Activated T-cell treated with anti-CD3 and anti-CD28 coated beads, Interleukin-2, amount 50 U/mL, for 72 hours (primary cell): Measurements from ENCODE around the gene HCN3. TPM values are rescaled to one million over a fixed set of nuclear protein-coding genes. Genes with fewer than 3 reads are reported as not detected.

Source experiments
- ATAC-seq, 2 donors: fragments of 150-1000 bp; cut with Tn5 transposase; replicated peaks in 1 of 2; 2 replicates each; pipeline ENCODE4 v1.10.0; 2021; ENCODE audit warnings: moderate library complexity in 2 of 2, mild to moderate bottlenecking in 1 of 2
- DNase-seq, 2 donors: peaks; one replicate each; pipeline ENCODE4 v3.0.0; 2021 to 2022; ENCODE audit warnings: mixed read lengths in 1 of 2
- H3K27ac Mint-ChIP-seq: one replicate; pipeline ENCODE4 v1.8.0; 2022; ENCODE audit warnings: mild to moderate bottlenecking, moderate library complexity, mixed read lengths
- H3K27me3 Mint-ChIP-seq: one replicate; pipeline ENCODE4 v1.8.0; 2022; ENCODE audit warnings: low read depth, mixed read lengths
- H3K36me3 Mint-ChIP-seq, 2 donors: one replicate each; pipeline ENCODE4 v1.8.0; 2022; ENCODE audit warnings: mixed read lengths in 2 of 2, mild to moderate bottlenecking in 1 of 2; ENCODE audit not compliant: insufficient read depth in 2 of 2
- H3K4me1 Mint-ChIP-seq: one replicate; pipeline ENCODE4 v1.8.0; 2022; ENCODE audit warnings: low read depth, mixed read lengths
- H3K4me3 Mint-ChIP-seq, 2 donors: one replicate each; pipeline ENCODE4 v1.8.0; 2022; ENCODE audit warnings: mild to moderate bottlenecking in 2 of 2, mixed read lengths in 2 of 2, moderate library complexity in 2 of 2
- H3K9me3 Mint-ChIP-seq, 2 donors: one replicate each; pipeline ENCODE4 v1.8.0; 2022; ENCODE audit warnings: mixed read lengths in 2 of 2
- total RNA-seq, 2 donors: library from RNA; stranded (reverse); gene quantifications; one replicate each; pipeline ENCODE4 v1.2.3, GENCODE V29; 2022

HCN3 gene
- total RNA-seq, 2 donors from 2014 or later = 3.6 to 4.1 TPM

GRCh38 chr1:155296661-155297060, 19.4 kb downstream of the HCN3 start:
- Mint-ChIP-seq H3K4me3 (no peak overlapping the region), H3K27me3 (peaks cover 34% of the 10 kb centered on the region), H3K9me3 (no peaks in the 10 kb centered on the region), H3K4me1 (peaks cover 7% of the 10 kb centered on the region), H3K27ac (no peak overlapping the region), H3K36me3 (no peaks in the 10 kb centered on the region)
- no peak for DNase-seq
- ATAC-seq = no peak

DNA sequence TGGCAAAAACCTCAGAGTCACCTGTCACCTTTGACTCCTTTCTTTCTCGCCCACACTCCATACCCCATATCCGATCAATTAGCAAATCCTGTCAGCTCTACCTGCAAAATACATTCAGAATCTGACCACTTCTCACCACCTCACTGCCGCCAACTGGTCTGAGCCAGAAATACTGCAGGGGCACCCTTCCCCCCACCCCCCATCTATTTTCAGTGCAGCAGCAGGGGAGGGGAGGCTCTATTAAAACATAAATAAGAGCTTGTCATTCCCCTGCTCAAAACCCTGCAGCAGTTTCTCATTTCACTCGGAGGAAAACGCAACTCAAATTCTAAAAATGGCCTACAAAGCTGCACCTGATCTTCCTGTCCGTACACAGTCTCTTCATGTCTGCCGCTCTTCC, 20.1 kb downstream of the HCN3 start:
- Mint-ChIP-seq H3K27me3 (peaks cover 34% of the 10 kb centered on the region), H3K27ac (no peak overlapping the region), H3K4me3 (no peak overlapping the region), H3K4me1 (peaks cover 7% of the 10 kb centered on the region), H3K36me3 (no peaks in the 10 kb centered on the region), H3K9me3 (no peaks in the 10 kb centered on the region)
- DNase-seq = no peak
- ATAC-seq = no peak

- H3K4me1 Mint-ChIP-seq = peaks cover under 1% of the 10 kb centered on the region
- no peak overlapping the region for H3K27ac Mint-ChIP-seq
- DNase-seq (no peak), ATAC-seq (no peak)
- peaks cover 24% of the 10 kb centered on the region for H3K27me3 Mint-ChIP-seq
- H3K36me3 Mint-ChIP-seq = no peaks in the 10 kb centered on the region
- H3K4me3 Mint-ChIP-seq = no peak overlapping the region
- no peaks in the 10 kb centered on the region for H3K9me3 Mint-ChIP-seq
Observed at GRCh38 chr1:155300024-155300423, 22.8 kb downstream of the HCN3 start.

- DNase-seq (no peak), ATAC-seq (no peak)
- peaks cover 19% of the 10 kb centered on the region for H3K27me3 Mint-ChIP-seq
- no peak overlapping the region for H3K4me3 Mint-ChIP-seq
- H3K27ac Mint-ChIP-seq = no peak overlapping the region
- H3K9me3 Mint-ChIP-seq = no peaks in the 10 kb centered on the region
- H3K36me3 Mint-ChIP-seq = no peaks in the 10 kb centered on the region
- no peaks in the 10 kb centered on the region for H3K4me1 Mint-ChIP-seq
Observed at GRCh38 chr1:155300553-155301329, 23.5 kb downstream of the HCN3 start.

DNA sequence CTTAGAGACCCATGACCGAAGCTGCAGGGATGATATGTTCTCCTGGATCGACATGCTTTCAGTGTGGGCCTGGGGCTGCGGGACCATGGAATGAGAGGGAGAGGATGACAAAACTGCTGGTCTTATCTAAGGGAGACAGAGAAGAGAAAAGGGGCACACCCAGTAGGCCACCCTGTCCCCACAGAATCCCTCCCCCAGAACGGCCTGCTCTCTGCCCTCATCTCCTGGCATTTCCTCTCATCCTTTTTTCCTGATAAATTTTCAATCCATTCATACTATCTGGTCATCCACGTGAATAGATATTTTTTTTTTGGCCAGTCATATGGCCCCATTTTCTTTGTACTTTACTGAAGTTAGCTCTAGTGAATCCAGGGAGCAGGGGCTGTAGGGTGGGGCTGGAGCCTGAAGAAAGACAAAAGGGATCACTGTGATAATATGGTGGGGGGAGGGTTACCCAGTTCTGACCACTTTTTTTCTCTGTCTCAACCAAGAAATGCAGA, 24.1 kb downstream of the HCN3 start, which contains the start of gene PKLR:
Gene PKLR, minus strand, starts transcription at position 97 of the 500 bp plus-strand sequence. Its CDS starts 43 bp downstream, at position 54.
- DNase-seq (no peak), ATAC-seq (no peak)
- peaks cover 12% of the 10 kb centered on the region for H3K27me3 Mint-ChIP-seq
- H3K9me3 Mint-ChIP-seq = no peaks in the 10 kb centered on the region
- H3K36me3 Mint-ChIP-seq = no peaks in the 10 kb centered on the region
- no peak within 1 kb of the TSS for H3K27ac Mint-ChIP-seq
- H3K4me1 Mint-ChIP-seq = no peaks in the 10 kb centered on the region
- no peak within 1 kb of the TSS for H3K4me3 Mint-ChIP-seq

DNA sequence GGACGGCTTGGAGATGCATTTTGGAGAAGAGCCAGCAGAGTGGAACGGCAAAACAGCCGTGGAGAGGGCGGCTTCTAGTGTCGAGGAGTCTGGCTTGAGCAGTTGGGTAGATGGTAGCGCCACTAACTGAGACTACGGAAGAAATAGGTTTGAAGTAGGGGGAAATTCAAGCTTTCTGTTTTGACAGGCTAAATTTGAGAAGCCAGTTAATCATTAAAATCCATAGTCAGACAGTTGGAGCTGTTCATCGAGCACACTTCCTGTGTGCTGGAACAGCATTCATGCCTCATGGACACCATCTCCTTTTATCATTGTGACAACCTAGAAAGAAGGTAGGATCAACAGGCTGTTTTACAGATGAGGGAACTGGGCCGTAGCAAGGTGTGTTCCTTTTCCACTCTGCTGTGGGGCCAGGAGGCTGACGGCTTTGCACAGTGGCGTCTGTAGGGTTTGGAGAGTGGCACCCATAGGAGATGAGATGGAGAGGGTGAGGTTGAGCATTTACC, 27.3 kb downstream of the HCN3 start:
- Mint-ChIP-seq H3K27ac (no peak overlapping the region), H3K27me3 (no peaks in the 10 kb centered on the region), H3K4me1 (peaks cover 9% of the 10 kb centered on the region), H3K9me3 (no peaks in the 10 kb centered on the region), H3K4me3 (no peak overlapping the region), H3K36me3 (peaks cover 5 to 8% of the 10 kb centered on the region in 2 donors)
- no peak for ATAC-seq
- DNase-seq = no peak

GRCh38 chr1:155305881-155306391, 28.7 kb downstream of the HCN3 start:
- Mint-ChIP-seq H3K27ac (no peak overlapping the region), H3K27me3 (no peaks in the 10 kb centered on the region), H3K4me3 (no peak overlapping the region), H3K9me3 (no peaks in the 10 kb centered on the region), H3K36me3 (peaks cover 7 to 15% of the 10 kb centered on the region in 2 donors), H3K4me1 (peaks cover 22% of the 10 kb centered on the region)
- DNase-seq (no peak), ATAC-seq (no peak)

DNA sequence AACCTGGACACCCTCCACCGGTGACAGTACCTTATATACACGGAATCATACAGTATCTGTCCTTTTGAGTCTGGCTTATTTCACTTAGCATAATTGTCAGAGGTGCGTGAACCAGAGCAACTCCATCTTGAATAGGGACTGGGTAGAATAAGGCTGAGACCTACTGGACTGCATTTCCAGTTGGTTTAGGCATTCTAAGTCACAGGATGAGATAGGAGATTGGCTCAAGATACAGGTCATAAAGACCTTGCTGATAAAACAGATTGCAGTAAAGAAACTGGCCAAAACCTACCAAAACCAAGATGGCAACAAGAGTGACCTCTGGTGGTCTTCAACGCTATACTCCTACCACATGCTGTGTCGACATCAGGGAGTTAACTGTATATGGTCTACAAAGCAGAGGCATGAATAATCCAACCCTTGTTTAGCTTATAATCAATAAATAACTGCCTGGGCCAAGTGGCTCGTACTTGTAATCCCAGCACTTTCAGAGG, 30.0 kb downstream of the HCN3 start:
- Mint-ChIP-seq H3K9me3 (no peaks in the 10 kb centered on the region), H3K4me3 (peak overlapping the region; percentile 19 to 27), H3K36me3 (peaks cover 11 to 25% of the 10 kb centered on the region in 2 donors), H3K4me1 (peaks cover 33% of the 10 kb centered on the region), H3K27me3 (no peaks in the 10 kb centered on the region), H3K27ac (no peak overlapping the region)
- ATAC-seq (no peak), DNase-seq (peak in 1 of 2 donors; percentile 9)

DNA sequence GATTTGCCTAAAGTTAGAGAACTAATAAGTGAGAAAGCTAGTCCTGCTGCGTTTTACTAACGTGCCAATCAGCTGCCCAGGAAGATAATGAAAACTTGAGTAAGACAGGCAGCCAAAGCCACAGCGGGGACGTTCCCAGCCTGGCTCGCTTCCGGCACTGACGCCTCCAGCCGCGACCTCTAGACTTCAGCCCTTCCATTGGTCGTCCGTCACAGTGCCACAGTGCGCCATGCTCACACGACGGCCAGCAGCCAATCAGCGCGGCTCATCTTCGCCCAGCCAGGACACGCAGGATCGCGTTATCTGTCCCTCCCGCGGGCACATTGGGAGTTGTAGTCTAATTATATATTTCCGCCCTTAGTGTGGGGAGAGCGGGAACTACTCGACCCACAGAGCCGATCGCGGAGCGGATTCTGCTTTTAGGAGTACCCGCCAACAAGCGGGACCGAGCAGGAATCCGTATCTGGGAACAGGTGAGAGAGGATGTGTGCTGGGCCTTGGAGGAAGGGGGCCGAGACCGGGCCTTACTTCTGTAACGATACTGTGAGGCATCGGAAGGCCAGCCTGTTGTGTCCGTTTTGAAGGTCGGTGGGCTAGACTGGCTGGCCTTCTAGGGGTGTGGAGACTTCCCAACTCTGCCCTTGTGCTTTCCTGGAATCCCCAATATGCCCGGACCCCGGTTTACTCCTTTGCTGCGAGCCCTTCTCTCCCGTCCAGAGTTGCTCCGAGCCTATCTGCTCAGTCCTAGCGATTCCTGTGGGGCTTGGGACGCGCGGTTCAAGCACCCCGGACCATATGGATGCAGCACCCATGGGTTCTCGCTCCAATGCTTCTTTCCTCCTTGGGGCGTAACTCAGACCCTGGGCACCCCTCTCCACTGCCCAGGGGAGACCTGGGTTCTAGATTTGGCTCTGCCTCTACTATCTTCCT, 31.5 kb downstream of the HCN3 start, which contains the start of gene FDPS:
Gene FDPS, plus strand, starts transcription at position 374 of the 930 bp plus-strand sequence. CDS start 924 bp downstream, outside the sequence.
- no peaks in the 10 kb centered on the region for H3K27me3 Mint-ChIP-seq

DNA sequence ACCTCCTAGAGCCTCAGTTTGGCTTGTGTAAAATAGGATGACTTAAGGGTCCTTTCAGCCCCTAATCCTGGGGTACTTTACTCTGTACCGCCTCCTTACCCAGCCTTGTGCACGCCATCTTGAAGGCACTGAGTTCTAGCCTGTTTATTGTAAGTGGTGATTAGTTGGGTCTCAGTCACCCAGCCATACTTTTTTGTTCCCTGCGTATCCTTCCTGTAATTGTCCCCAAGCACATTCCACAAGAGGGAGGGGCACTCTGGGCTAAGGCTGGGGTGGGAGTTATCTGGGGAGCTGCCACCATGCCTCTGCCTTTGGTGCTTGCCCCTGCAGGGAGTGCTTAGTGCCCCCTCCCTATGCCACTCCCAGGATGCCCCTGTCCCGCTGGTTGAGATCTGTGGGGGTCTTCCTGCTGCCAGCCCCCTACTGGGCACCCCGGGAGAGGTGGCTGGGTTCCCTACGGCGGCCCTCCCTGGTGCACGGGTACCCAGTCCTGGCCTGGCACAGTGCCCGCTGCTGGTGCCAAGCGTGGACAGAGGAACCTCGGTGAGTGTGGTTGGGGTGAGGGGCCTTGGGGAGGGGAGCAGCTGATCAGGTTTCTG, 32.3 kb downstream of the HCN3 start:
- peaks cover 17 to 32% of the 10 kb centered on the region in 2 donors for H3K36me3 Mint-ChIP-seq
- H3K27me3 Mint-ChIP-seq = no peaks in the 10 kb centered on the region
- H3K27ac Mint-ChIP-seq = peak overlapping the region; percentile 97
- H3K4me3 Mint-ChIP-seq = peak overlapping the region; percentile 98 to 99
- no peaks in the 10 kb centered on the region for H3K9me3 Mint-ChIP-seq
- peaks cover 39% of the 10 kb centered on the region for H3K4me1 Mint-ChIP-seq
- DNase-seq (peak in 1 of 2 donors; percentile 9), ATAC-seq (no peak)

More for the DNA sequence above, 31.5 kb downstream of the HCN3 start, which contains the start of gene FDPS:
- Mint-ChIP-seq H3K4me3 (peak within 1 kb of the TSS; percentile 98 to 99), H3K9me3 (no peaks in the 10 kb centered on the region), H3K36me3 (peaks cover 17 to 32% of the 10 kb centered on the region in 2 donors), H3K27ac (peak within 1 kb of the TSS; percentile 97), H3K4me1 (peaks cover 39% of the 10 kb centered on the region)
- ATAC-seq (peak; percentile 99), DNase-seq (peak; percentile 95 to 98)

- Mint-ChIP-seq H3K27ac (no peak overlapping the region), H3K36me3 (peaks cover 17 to 32% of the 10 kb centered on the region in 2 donors), H3K4me1 (peaks cover 35% of the 10 kb centered on the region), H3K9me3 (no peaks in the 10 kb centered on the region), H3K27me3 (no peaks in the 10 kb centered on the region), H3K4me3 (no peak overlapping the region)
- DNase-seq (no peak), ATAC-seq (no peak)
Observed at GRCh38 chr1:155313261-155313660, 36.0 kb downstream of the HCN3 start.

DNA sequence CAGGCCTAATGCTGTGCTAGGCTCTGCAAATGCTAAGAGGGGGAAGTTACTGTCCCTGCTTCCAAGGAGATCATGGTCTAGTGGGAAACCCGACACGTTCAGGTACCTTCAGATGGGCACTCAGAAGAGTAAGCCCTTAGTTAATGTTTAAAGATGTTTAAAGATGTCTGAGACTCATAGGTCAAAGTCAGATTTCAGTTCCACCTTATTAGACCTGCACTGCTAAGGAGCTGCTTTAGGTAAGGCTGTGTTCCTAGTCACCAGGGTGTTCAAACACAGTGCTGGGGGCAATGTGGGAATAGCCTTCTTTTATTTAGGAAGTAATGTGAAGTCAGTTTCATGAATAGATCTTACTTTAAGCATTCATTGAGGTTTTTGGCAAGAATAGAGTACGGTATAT, 39.7 kb downstream of the HCN3 start:
- no peak for DNase-seq
- H3K4me3 Mint-ChIP-seq = no peak overlapping the region
- no peaks in the 10 kb centered on the region for H3K27me3 Mint-ChIP-seq
- no peak overlapping the region for H3K27ac Mint-ChIP-seq
- H3K4me1 Mint-ChIP-seq = peaks cover 32% of the 10 kb centered on the region
- H3K9me3 Mint-ChIP-seq = no peaks in the 10 kb centered on the region
- H3K36me3 Mint-ChIP-seq = peaks cover 10 to 12% of the 10 kb centered on the region in 2 donors
- ATAC-seq = no peak
